Psoas muscle (tissue), 8 donors: ENCODE results near the gene STRAP. TPM values are rescaled to one million over a fixed set of nuclear protein-coding genes. Genes with fewer than 3 reads are reported as not detected.
"Not testable (repeated sequence)": the region's sequence is repeated elsewhere in the genome, so short reads cannot be mapped to it uniquely, and the experiment has no call there.

ENCODE experiments used
- ATAC-seq, 4 donors: fragments of 200-7000 bp; cut with Tn5 transposase; one replicate each; pipeline ENCODE4 v1.9.1; 2020; ENCODE audit warnings: moderate library complexity in 3 of 4, mild to moderate bottlenecking in 2 of 4
- DNase-seq, 2 donors: peaks; one replicate each; pipeline ENCODE4 v3.0.0-alpha.2; 2020
- H3K27ac ChIP-seq: fragments of 200-600 bp; one replicate; pipeline ENCODE4 v1.8.0; 2022
- H3K27me3 ChIP-seq, 3 donors: fragments of 200-600 bp in 1 of 3; one replicate each; pipeline versions ENCODE4 v1.6.1 to v1.8.0; 2013 to 2022; ENCODE audit warnings: low read length in 2 of 3, mild to moderate bottlenecking in 2 of 3, moderate library complexity in 1 of 3; ENCODE audit not compliant: insufficient read depth in 3 of 3
- H3K36me3 ChIP-seq, 2 donors: fragments of 200-600 bp in 1 of 2; one replicate each; pipeline versions ENCODE4 v1.6.1 to v1.8.0; 2013 to 2022; ENCODE audit warnings: low read depth in 1 of 2, mild to moderate bottlenecking in 1 of 2, moderate library complexity in 1 of 2; ENCODE audit not compliant: insufficient read depth in 1 of 2
- H3K4me1 ChIP-seq: fragments of 200-600 bp; one replicate; pipeline ENCODE4 v1.8.0; 2022
- H3K4me3 ChIP-seq: fragments of 200-600 bp; one replicate; pipeline ENCODE4 v1.8.0; 2022; ENCODE audit warnings: mild to moderate bottlenecking
- H3K9me3 ChIP-seq: fragments of 200-600 bp; one replicate; pipeline ENCODE4 v1.8.0; 2022
- WGBS, 3 donors: extraction: QIAGEN DNeasy Blood & Tissue Kit; methylation state at CpG; one replicate each; pipeline versions ENCODE4 v1.1.6 to v1.1.7; 2013; 5-methylcytosine and 5-hydroxymethylcytosine counted together
- intact Hi-C, 2 donors: fragments of 100-400 bp; cut with DNase I; formaldehyde crosslinking; loops; one replicate each; pipeline versions ENCODE4 v1.11.0 to v1.14.2; 2022
- polyA plus RNA-seq, 3 donors: library from polyadenylated mRNA; stranded (reverse); fragments of 200-250 nt; gene quantifications; one replicate each; pipeline ENCODE4 v1.2.3, GENCODE V29; 2013
- total RNA-seq, 4 donors: library from RNA; stranded (reverse); fragmentation: NEBNext Ultra II Directional in 2 of 4; extraction: Animal tissue kit (Norgen Biotek cat#: 25700) in 2 of 4; gene quantifications; one replicate each; pipeline versions ENCODE4 v1.2.1 to v1.2.4, GENCODE V29; 2021 to 2023
- TF ChIP-seq, protein P1 (sequence below): fragments of 200-600 bp; IDR thresholded peaks from one replicate; pipeline ENCODE4 v1.8.0; 2022; ENCODE audit warnings: antibody characterized with exemption
- donor health status: healthy with polysubstance abuse.
- donor health status: DM: no; HTN: no; CAD: no; lungs with moderate emphysema.
- donor health status: Bipolar disorder and iron deficiency.
- donor health status: healthy.
- donor health status: DM: yes; HTN: yes; CAD: no.
- donor health status: DM: no; HTN: no; CAD: no.
- donor health status: DM: no; HTN: no; CAD: no.
- donor health status: DM: yes; HTN: yes; CAD: no.

STRAP gene
- total and polyA plus RNA-seq, 7 donors = 94.3 to 224 (median 153) TPM

DNA sequence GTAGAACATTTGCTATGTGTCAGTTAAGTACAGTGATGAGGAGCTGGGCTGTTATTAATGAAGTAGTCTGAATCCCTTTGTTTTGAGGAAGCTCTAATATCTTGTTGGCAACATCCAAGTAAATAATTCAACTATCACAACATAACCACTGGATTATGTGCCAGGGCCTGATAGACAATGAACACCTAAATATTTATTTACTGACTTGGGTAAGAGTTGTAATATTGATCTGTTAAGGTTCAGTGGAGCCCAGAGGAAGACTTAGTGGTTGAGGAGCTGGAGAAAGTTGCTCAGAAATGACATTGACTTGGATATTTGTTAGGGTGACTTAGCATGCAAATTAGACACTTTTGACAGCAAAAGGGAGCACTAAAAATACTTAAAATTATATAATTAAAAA is 55.7 kb downstream of the STRAP start:
- no peak for DNase-seq
- ATAC-seq = no peak
- intact Hi-C loops = no loop called here
- TF ChIP-seq, protein P1, sequence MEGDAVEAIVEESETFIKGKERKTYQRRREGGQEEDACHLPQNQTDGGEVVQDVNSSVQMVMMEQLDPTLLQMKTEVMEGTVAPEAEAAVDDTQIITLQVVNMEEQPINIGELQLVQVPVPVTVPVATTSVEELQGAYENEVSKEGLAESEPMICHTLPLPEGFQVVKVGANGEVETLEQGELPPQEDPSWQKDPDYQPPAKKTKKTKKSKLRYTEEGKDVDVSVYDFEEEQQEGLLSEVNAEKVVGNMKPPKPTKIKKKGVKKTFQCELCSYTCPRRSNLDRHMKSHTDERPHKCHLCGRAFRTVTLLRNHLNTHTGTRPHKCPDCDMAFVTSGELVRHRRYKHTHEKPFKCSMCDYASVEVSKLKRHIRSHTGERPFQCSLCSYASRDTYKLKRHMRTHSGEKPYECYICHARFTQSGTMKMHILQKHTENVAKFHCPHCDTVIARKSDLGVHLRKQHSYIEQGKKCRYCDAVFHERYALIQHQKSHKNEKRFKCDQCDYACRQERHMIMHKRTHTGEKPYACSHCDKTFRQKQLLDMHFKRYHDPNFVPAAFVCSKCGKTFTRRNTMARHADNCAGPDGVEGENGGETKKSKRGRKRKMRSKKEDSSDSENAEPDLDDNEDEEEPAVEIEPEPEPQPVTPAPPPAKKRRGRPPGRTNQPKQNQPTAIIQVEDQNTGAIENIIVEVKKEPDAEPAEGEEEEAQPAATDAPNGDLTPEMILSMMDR = no peak
- Histone ChIP-seq H3K36me3 (no peaks in the 10 kb centered on the region), H3K4me3 (no peak overlapping the region), H3K4me1 (no peaks in the 10 kb centered on the region), H3K27me3 (no peaks in the 10 kb centered on the region), H3K9me3 (peaks cover 7% of the 10 kb centered on the region), H3K27ac (no peak overlapping the region)

DNA sequence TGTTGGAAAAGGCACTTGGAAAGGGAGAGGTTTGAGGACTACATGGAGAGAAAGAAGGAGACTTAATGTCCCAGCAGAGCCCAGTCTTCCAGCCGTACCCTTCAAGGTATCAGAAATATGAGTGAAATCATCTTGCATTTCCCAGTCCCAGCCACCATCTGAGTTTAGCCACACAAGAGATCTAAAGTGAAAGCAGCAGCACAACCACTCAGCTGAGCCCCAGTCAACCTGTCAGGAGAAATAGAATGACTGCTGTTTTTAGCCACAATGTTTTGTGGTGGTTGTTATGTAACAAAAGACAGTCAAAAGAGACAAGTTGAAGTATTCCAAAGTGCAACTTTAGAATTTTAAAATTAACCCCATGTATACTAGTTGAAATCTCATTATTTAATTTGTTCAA is 56.9 kb downstream of the STRAP start:
- Histone ChIP-seq H3K9me3 (peaks cover 7% of the 10 kb centered on the region), H3K4me1 (no peaks in the 10 kb centered on the region), H3K27me3 (no peaks in the 10 kb centered on the region), H3K27ac (no peak overlapping the region), H3K36me3 (no peaks in the 10 kb centered on the region), H3K4me3 (no peak overlapping the region)
- no peak for ATAC-seq
- intact Hi-C loops = no loop called here
- TF ChIP-seq, protein P1 = no peak
- DNase-seq = no peak
- WGBS, 3 donors = 93 to 96% (median 95%) methylated on average over 1 of the region's 1 CpG

DNA sequence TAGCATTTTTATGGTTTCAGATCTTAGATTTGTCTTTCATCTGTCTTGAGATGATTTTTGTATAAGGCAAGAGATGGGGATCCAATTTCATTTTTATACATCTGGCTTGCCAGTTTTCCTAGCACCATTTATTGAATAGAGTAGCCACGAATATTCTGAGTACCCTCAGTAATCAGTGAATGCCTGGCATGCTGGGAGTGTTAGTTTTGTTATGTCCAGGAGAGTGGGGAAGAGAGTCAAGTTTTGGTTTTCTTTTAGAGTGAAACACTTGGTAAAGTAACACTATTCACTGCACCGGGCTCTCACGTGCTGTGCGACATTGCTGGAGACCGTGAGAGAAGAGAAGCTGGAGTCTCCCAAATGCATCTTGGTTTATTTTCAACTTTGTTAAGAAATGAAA is 60.3 kb downstream of the STRAP start:
- H3K27ac ChIP-seq = no peak overlapping the region
- H3K27me3 ChIP-seq = no peaks in the 10 kb centered on the region
- TF ChIP-seq, protein P1 = no peak
- intact Hi-C loops = no loop called here
- no peak overlapping the region for H3K4me3 ChIP-seq
- no peak for ATAC-seq
- 88 to 94% (median 93%) methylated on average over 5 of the region's 5 CpGs for whole genome bisulfite sequencing, 3 donors
- H3K36me3 ChIP-seq = no peaks in the 10 kb centered on the region
- peaks cover 7% of the 10 kb centered on the region for H3K9me3 ChIP-seq
- DNase-seq = no peak
- H3K4me1 ChIP-seq = no peaks in the 10 kb centered on the region

DNA sequence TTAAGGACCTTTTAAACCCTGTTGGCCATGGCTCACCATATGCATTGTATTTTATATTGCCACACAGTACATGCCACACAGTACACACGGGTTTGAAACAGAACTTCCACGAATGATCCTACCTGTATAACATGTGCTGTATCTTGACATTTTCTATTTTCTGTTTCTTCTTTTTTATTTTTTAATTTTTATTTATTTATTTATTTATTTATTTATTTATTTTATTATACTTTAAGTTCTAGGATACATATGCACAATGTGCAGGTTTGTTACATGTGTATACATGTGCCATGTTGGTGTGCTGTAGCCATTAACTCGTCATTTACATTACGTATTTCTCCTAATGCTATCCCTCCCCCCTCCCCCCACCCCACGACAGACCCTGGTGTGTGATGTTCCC is 61.3 kb downstream of the STRAP start:
- H3K36me3 ChIP-seq, intact Hi-C loops, H3K27me3 ChIP-seq, DNase-seq, H3K9me3 ChIP-seq, ATAC-seq, H3K4me3 ChIP-seq, H3K4me1 ChIP-seq, H3K27ac ChIP-seq: not testable (repeated sequence)
- 95 to 99% (median 98%) methylated on average over 4 to 5 of the region's 5 CpGs for WGBS, 3 donors

DNA sequence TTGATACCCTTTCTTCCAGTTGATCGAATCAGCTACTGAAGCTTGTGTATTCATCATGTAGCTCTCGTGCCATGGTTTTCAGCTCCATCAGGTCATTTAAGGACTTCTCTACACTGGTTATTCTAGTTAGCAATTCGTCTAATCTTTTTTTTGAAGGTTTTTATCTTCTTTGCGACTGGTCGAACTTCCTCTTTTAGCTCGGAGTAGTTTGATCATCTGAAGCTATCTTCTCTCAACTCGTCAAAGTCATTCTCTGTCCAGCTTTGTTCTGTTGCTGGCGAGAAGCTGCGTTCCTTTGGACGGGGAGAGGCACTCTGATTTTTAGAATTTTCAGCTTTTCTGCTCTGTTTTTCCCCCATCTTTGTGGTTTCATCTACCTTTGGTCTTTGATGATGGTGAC is 66.3 kb downstream of the STRAP start:
- H3K27ac ChIP-seq, intact Hi-C loops, DNase-seq, H3K36me3 ChIP-seq, H3K4me1 ChIP-seq, ATAC-seq, H3K9me3 ChIP-seq, H3K27me3 ChIP-seq, H3K4me3 ChIP-seq: not testable (repeated sequence)
- 96 to 98% (median 97%) methylated on average over 10 of the region's 10 CpGs for WGBS, 3 donors

Other genes with a start within 250 kb of the STRAP start
- 10 to 100 TPM; 10.5 to 16.9 (median 14.0) TPM for gene EPS8, start 93.0 kb upstream of the STRAP start, total RNA-seq
- gene EPS8, start 93.0 kb upstream of the STRAP start, polyA plus RNA-seq = 10 to 100 TPM in 1 of 3 donors, 1 to 10 TPM in 2; 7.9 to 13.4 (median 8.9) TPM
- gene DERA, start 28.9 kb downstream of the STRAP start, total RNA-seq = 10 to 100 TPM; 18.6 to 31.5 (median 19.7) TPM
- 10 to 100 TPM; 14.3 to 25.0 (median 20.3) TPM for gene DERA, start 28.9 kb downstream of the STRAP start, polyA plus RNA-seq